Measurements from ENCODE around the gene UBAC2. TPM values are rescaled to one million over a fixed set of nuclear protein-coding genes. Genes with fewer than 3 reads are reported as not detected.

UBAC2 gene
- total and polyA plus RNA-seq, 4 donors, result 49.9 to 77.1 (median 53.7) TPM

GRCh38 chr13:99322297-99323103 lies 121.8 kb downstream of the UBAC2 start:
- DNase-seq, result peak; percentile 44 to 91 (median 87)
- no peak overlapping the region for H3K9ac ChIP-seq (ENCODE audit: insufficient read depth in 1 of 2, low read length in 2 of 2)

GRCh38 chr13:99323488-99323887 lies 122.8 kb downstream of the UBAC2 start:
- Histone ChIP-seq H3K4me1 (ENCODE audit: control insufficient read depth in 5 of 5, insufficient read depth in 5 of 5, low read length in 5 of 5) (peaks cover 0 to 28% (median 4%) of the 10 kb centered on the region in 5 donors), H3K27ac (ENCODE audit: low read depth in 1 of 2, low read length in 1 of 2) (no peak overlapping the region), H3K9me3 (ENCODE audit: control insufficient read depth in 4 of 4, insufficient read depth in 3 of 4, low read length in 3 of 4) (no peaks in the 10 kb centered on the region), H3K4me3 (no peak overlapping the region), H3K27me3 (ENCODE audit: control insufficient read depth in 3 of 3, insufficient read depth in 3 of 3, low read length in 2 of 3) (no peaks in the 10 kb centered on the region), H3K36me3 (ENCODE audit: control insufficient read depth in 4 of 4, insufficient read depth in 4 of 4, low read length in 4 of 4) (peaks cover 0 to 9% (median 3%) of the 10 kb centered on the region in 4 donors), H3K9ac (ENCODE audit: insufficient read depth in 1 of 2, low read length in 2 of 2) (no peak overlapping the region)
- DNase-seq (no peak), ATAC-seq (ENCODE audit: insufficient read depth, low FRiP score) (no peak)
- TF ChIP-seq CTCF (IDR thresholded peaks at IDR 0.05; ENCODE audit: control extremely low read depth, extremely low read depth), result no peak
- WGBS, 2 donors, result 94 to 96% methylated on average over 3 of the region's 3 CpGs

More at GRCh38 chr13:99322297-99323103, 121.8 kb downstream of the UBAC2 start:
- Histone ChIP-seq H3K27ac (ENCODE audit: low read depth in 1 of 2, low read length in 1 of 2) (peak overlapping the region in 1 of 2 donors; percentile 47), H3K4me3 (no peak overlapping the region), H3K27me3 (ENCODE audit: control insufficient read depth in 3 of 3, insufficient read depth in 3 of 3, low read length in 2 of 3) (no peaks in the 10 kb centered on the region), H3K36me3 (ENCODE audit: control insufficient read depth in 4 of 4, insufficient read depth in 4 of 4, low read length in 4 of 4) (peaks cover 0 to 9% (median 4%) of the 10 kb centered on the region in 4 donors), H3K9me3 (ENCODE audit: control insufficient read depth in 4 of 4, insufficient read depth in 3 of 4, low read length in 3 of 4) (no peaks in the 10 kb centered on the region), H3K4me1 (ENCODE audit: control insufficient read depth in 5 of 5, insufficient read depth in 5 of 5, low read length in 5 of 5) (peaks cover 0 to 28% (median 3%) of the 10 kb centered on the region in 5 donors)
- no peak for TF ChIP-seq CTCF (IDR thresholded peaks at IDR 0.05; ENCODE audit: control extremely low read depth, extremely low read depth)
- ATAC-seq (ENCODE audit: insufficient read depth, low FRiP score), result peak; percentile 76
- WGBS, 2 donors, result 66 to 71% methylated on average over 10 of the region's 10 CpGs

GRCh38 chr13:99326012-99326411 lies 125.4 kb downstream of the UBAC2 start:
- H3K9me3 ChIP-seq (ENCODE audit: control insufficient read depth in 4 of 4, insufficient read depth in 3 of 4, low read length in 3 of 4), result no peaks in the 10 kb centered on the region
- peaks cover 0 to 9% (median 3%) of the 10 kb centered on the region in 4 donors for H3K36me3 ChIP-seq (ENCODE audit: control insufficient read depth in 4 of 4, insufficient read depth in 4 of 4, low read length in 4 of 4)
- no peak overlapping the region for H3K9ac ChIP-seq (ENCODE audit: insufficient read depth in 1 of 2, low read length in 2 of 2)
- ATAC-seq (ENCODE audit: insufficient read depth, low FRiP score) (no peak), DNase-seq (no peak)
- peaks cover 0 to 23% (median 4%) of the 10 kb centered on the region in 5 donors for H3K4me1 ChIP-seq (ENCODE audit: control insufficient read depth in 5 of 5, insufficient read depth in 5 of 5, low read length in 5 of 5)
- no peak for TF ChIP-seq CTCF (IDR thresholded peaks at IDR 0.05; ENCODE audit: control extremely low read depth, extremely low read depth)
- H3K27ac ChIP-seq (ENCODE audit: low read depth in 1 of 2, low read length in 1 of 2), result no peak overlapping the region
- H3K27me3 ChIP-seq (ENCODE audit: control insufficient read depth in 3 of 3, insufficient read depth in 3 of 3, low read length in 2 of 3), result no peaks in the 10 kb centered on the region
- no peak overlapping the region for H3K4me3 ChIP-seq
